ENCODE results near the gene KCTD3.

DNA sequence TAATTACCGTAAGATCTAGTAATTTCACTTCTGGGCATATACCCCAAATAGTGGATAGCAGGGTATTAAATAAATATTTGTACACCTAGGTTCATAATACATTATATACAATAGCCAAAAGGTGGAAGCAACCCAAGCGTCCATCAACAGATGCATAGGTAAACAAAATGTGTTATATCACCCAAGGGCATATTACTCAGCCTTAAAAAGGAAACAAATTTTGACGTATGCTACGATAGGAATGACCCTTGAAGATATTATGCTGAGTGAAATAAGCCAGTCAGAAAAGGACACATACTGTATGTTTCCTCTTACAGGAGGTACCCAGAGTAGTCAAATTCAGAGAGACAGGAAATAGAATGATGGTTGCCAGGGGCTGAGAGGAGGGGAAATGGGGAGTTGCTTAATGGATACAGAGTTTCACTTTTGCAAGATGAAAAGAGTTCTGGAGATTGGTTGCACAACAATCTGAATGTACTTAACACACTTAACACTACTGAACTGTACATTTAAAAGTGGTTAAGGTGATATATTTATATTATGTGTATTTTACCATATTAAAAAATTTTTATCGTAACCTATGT is 36.6 kb upstream of the KCTD3 start:
- TF ChIP-seq, protein P1, sequence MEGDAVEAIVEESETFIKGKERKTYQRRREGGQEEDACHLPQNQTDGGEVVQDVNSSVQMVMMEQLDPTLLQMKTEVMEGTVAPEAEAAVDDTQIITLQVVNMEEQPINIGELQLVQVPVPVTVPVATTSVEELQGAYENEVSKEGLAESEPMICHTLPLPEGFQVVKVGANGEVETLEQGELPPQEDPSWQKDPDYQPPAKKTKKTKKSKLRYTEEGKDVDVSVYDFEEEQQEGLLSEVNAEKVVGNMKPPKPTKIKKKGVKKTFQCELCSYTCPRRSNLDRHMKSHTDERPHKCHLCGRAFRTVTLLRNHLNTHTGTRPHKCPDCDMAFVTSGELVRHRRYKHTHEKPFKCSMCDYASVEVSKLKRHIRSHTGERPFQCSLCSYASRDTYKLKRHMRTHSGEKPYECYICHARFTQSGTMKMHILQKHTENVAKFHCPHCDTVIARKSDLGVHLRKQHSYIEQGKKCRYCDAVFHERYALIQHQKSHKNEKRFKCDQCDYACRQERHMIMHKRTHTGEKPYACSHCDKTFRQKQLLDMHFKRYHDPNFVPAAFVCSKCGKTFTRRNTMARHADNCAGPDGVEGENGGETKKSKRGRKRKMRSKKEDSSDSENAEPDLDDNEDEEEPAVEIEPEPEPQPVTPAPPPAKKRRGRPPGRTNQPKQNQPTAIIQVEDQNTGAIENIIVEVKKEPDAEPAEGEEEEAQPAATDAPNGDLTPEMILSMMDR (conservative IDR thresholded peaks at IDR 0.05; ENCODE audit: low read length): no peak
- no peak for TF ChIP-seq EZH2phosphoT487 (IDR thresholded peaks at IDR 0.05; ENCODE audit: borderline replicate concordance)

All from Loucy (cell line).